Cardiac muscle cell (in vitro differentiated cells and primary cell): ENCODE measurements around the gene FXR1. TPM values are rescaled to one million over a fixed set of nuclear protein-coding genes. Genes with fewer than 3 reads are reported as not detected.

Source experiments
- DNase-seq, 2 donors: peaks; one replicate each; pipeline versions ENCODE4 v3.0.0 to v3.0.0-alpha.2; 2010 to 2017; ENCODE audit warnings: low read depth in 1 of 2, low spot score in 1 of 2
- H3K27ac ChIP-seq: fragments of 200-600 bp; sonication (generic); 2 replicates; pipeline ENCODE4 v1.5.1; 2016
- H3K27me3 ChIP-seq: fragments of 200-600 bp; sonication (generic); 2 replicates; pipeline ENCODE4 v1.6.0; 2016; ENCODE audit warnings: control low read depth
- H3K36me3 ChIP-seq: fragments of 200-600 bp; sonication (generic); 2 replicates; pipeline ENCODE4 v1.5.1; 2016; ENCODE audit warnings: control low read depth
- H3K4me1 ChIP-seq: fragments of 200-600 bp; sonication (generic); 2 replicates; pipeline ENCODE4 v1.8.1; 2017; ENCODE audit warnings: low read depth, mild to moderate bottlenecking, mixed run types
- H3K4me3 ChIP-seq: fragments of 200-600 bp; sonication (generic); 2 replicates; pipeline ENCODE4 v1.5.1; 2016; ENCODE audit warnings: mild to moderate bottlenecking
- H3K9me3 ChIP-seq: fragments of 200-600 bp; sonication (generic); 2 replicates; pipeline ENCODE4 v1.5.1; 2017; ENCODE audit warnings: low read depth, mild to moderate bottlenecking, control low read depth
- CTCF ChIP-seq: IDR thresholded peaks from 2 replicates; pipeline ENCODE4 v1.5.1; 2012; ENCODE audit warnings: low read depth, mild to moderate bottlenecking, low read length
- polyA plus RNA-seq: library from polyadenylated mRNA; unstranded; fragments of >200 nt; fragmentation: Nextera tagmentation; extraction: Ambion mirVana; gene quantifications from 2 replicates; pipeline ENCODE4 v1.2.1, GENCODE V29; 2016
- total RNA-seq: library from RNA; depleted of rRNA; stranded (reverse); fragments of >200 nt; gene quantifications from 2 replicates; pipeline ENCODE4 v1.2.3, GENCODE V29; 2016

The FXR1 gene
- total and polyA plus RNA-seq, 2 experiments from 2014 or later, result 63.3 to 331 TPM

GRCh38 chr3:180910823-180911222, 1.6 kb upstream of the FXR1 start:
- H3K36me3 ChIP-seq, result peaks cover 6% of the 10 kb centered on the region
- no peak for TF ChIP-seq CTCF
- H3K4me3 ChIP-seq, result no peak overlapping the region
- no peak overlapping the region for H3K27ac ChIP-seq
- H3K27me3 ChIP-seq, result no peaks in the 10 kb centered on the region
- H3K4me1 ChIP-seq, result peaks cover 17% of the 10 kb centered on the region
- DNase-seq, result no peak
- H3K9me3 ChIP-seq, result no peaks in the 10 kb centered on the region

- Histone ChIP-seq H3K9me3 (no peaks in the 10 kb centered on the region), H3K4me3 (peak overlapping the region; percentile 87), H3K36me3 (peaks cover 6% of the 10 kb centered on the region), H3K27ac (peak overlapping the region; percentile 100), H3K27me3 (no peaks in the 10 kb centered on the region), H3K4me1 (peaks cover 17% of the 10 kb centered on the region)
- no peak for DNase-seq
- no peak for TF ChIP-seq CTCF
Observed at GRCh38 chr3:180911876-180912303, 580 bp upstream of the FXR1 start.

GRCh38 chr3:180913581-180914404, 1.3 kb downstream of the FXR1 start:
- H3K4me1 ChIP-seq, result peaks cover 17% of the 10 kb centered on the region
- TF ChIP-seq CTCF, result no peak
- H3K27ac ChIP-seq, result peak overlapping the region; percentile 100
- H3K4me3 ChIP-seq, result peak overlapping the region; percentile 87
- no peaks in the 10 kb centered on the region for H3K9me3 ChIP-seq
- peak; percentile 19 to 25 for DNase-seq
- H3K27me3 ChIP-seq, result no peaks in the 10 kb centered on the region
- peaks cover 6% of the 10 kb centered on the region for H3K36me3 ChIP-seq

GRCh38 chr3:180918542-180918941, 6.1 kb downstream of the FXR1 start:
- Histone ChIP-seq H3K27me3 (no peaks in the 10 kb centered on the region), H3K4me1 (peaks cover 14% of the 10 kb centered on the region), H3K4me3 (no peak overlapping the region), H3K36me3 (peaks cover 6% of the 10 kb centered on the region), H3K9me3 (no peaks in the 10 kb centered on the region), H3K27ac (no peak overlapping the region)
- no peak for TF ChIP-seq CTCF
- no peak for DNase-seq

- H3K9me3 ChIP-seq, result no peaks in the 10 kb centered on the region
- no peak overlapping the region for H3K27ac ChIP-seq
- H3K27me3 ChIP-seq, result no peaks in the 10 kb centered on the region
- H3K4me1 ChIP-seq, result no peaks in the 10 kb centered on the region
- no peaks in the 10 kb centered on the region for H3K36me3 ChIP-seq
- no peak for DNase-seq
- TF ChIP-seq CTCF, result no peak
- no peak overlapping the region for H3K4me3 ChIP-seq
Observed at GRCh38 chr3:180922242-180922641, 9.8 kb downstream of the FXR1 start.
